WTC11 (cell line): Measurements from ENCODE around the gene SEMA7A. TPM values are rescaled to one million over a fixed set of nuclear protein-coding genes. Genes with fewer than 3 reads are reported as not detected.

Source experiments
- ATAC-seq: fragments of 200-7000 bp; cut with Tn5 transposase; 2 replicates; pipeline ENCODE4 v1.10.0; 2021; ENCODE audit warnings: mild to moderate bottlenecking, moderate library complexity
- CTCF ChIA-PET: fragments of 300-600 bp; sonication (Branson Sonifier 250); formaldehyde crosslinking; loops from one replicate; lab custom pipeline; 2021; ENCODE audit warnings: antibody characterized with exemption; lab: Charles Lee
- POLR2A ChIA-PET: fragments of 350-600 bp; sonication (Branson Sonifier 250); formaldehyde crosslinking; loops from one replicate; lab custom pipeline; 2021; ENCODE audit warnings: antibody characterized with exemption; lab: Charles Lee
- DNase-seq: peaks from one replicate; pipeline ENCODE4 v3.0.0; 2021; ENCODE audit warnings: low spot score
- H3K27ac Mint-ChIP-seq: 2 replicates; pipeline ENCODE4 v1.8.0; 2021; ENCODE audit warnings: mixed read lengths
- H3K27me3 Mint-ChIP-seq: 2 replicates; pipeline ENCODE4 v1.8.0; 2021; ENCODE audit warnings: low read depth, mild to moderate bottlenecking, moderate library complexity, mixed read lengths
- H3K36me3 Mint-ChIP-seq: 2 replicates; pipeline ENCODE4 v1.8.0; 2021; ENCODE audit warnings: mixed read lengths
- H3K4me1 Mint-ChIP-seq: 2 replicates; pipeline ENCODE4 v1.8.0; 2022; ENCODE audit warnings: mixed read lengths
- H3K4me3 Mint-ChIP-seq: 2 replicates; pipeline ENCODE4 v1.8.0; 2021; ENCODE audit warnings: mild to moderate bottlenecking, moderate library complexity, mixed read lengths
- H3K9me3 Mint-ChIP-seq: 2 replicates; pipeline ENCODE4 v1.8.0; 2021; ENCODE audit warnings: mixed read lengths
- ATF3 ChIP-seq: sonication (generic); formaldehyde crosslinking; conservative IDR thresholded peaks from 2 replicates; pipeline ENCODE4 v1.8.1; 2022; ENCODE audit warnings: mild to moderate bottlenecking, missing genetic modification reagents
- CTCF ChIP-seq: fragments of 200-600 bp; IDR thresholded peaks from 2 replicates; pipeline ENCODE4 v1.8.0; 2022; ENCODE audit warnings: antibody characterized with exemption
- E2F1 ChIP-seq: sonication (generic); formaldehyde crosslinking; IDR thresholded peaks from 2 replicates; pipeline ENCODE4 v1.8.0; 2022; ENCODE audit warnings: mild to moderate bottlenecking, missing genetic modification reagents
- ELF4 ChIP-seq: sonication (generic); formaldehyde crosslinking; IDR thresholded peaks from 2 replicates; pipeline ENCODE4 v1.8.1; 2022; ENCODE audit warnings: low read depth, mild to moderate bottlenecking, moderate library complexity, missing genetic modification reagents
- FOXP1 ChIP-seq: sonication (generic); formaldehyde crosslinking; IDR thresholded peaks from 2 replicates; pipeline ENCODE4 v1.8.0; 2022; ENCODE audit warnings: missing genetic modification reagents, mild to moderate bottlenecking, moderate library complexity, borderline replicate concordance
- GABPB1 ChIP-seq: sonication (generic); formaldehyde crosslinking; IDR thresholded peaks from 2 replicates; pipeline ENCODE4 v1.8.1; 2023; ENCODE audit warnings: mild to moderate bottlenecking, missing genetic modification reagents
- JAZF1 ChIP-seq: fragments of 250-450 bp; sonication (Bioruptor Pico); IDR thresholded peaks from 2 replicates; pipeline ENCODE4 v1.9.0; 2021; ENCODE audit warnings: moderate library complexity, mild to moderate bottlenecking, inconsistent platforms
- MXD4 ChIP-seq: fragments of 250-450 bp; sonication (Bioruptor Pico); IDR thresholded peaks from 2 replicates; pipeline ENCODE4 v1.8.0; 2021; ENCODE audit warnings: mild to moderate bottlenecking, moderate library complexity, borderline replicate concordance
- MYBL2 ChIP-seq: sonication (generic); formaldehyde crosslinking; IDR thresholded peaks from 2 replicates; pipeline ENCODE4 v1.8.1; 2023; ENCODE audit warnings: mild to moderate bottlenecking, moderate library complexity, missing genetic modification reagents
- RORB ChIP-seq: fragments of 250-450 bp; sonication (Bioruptor Pico); IDR thresholded peaks from 2 replicates; pipeline ENCODE4 v1.9.0; 2021; ENCODE audit warnings: mild to moderate bottlenecking
- SMAD4 ChIP-seq: sonication (generic); formaldehyde crosslinking; IDR thresholded peaks from 2 replicates; pipeline ENCODE4 v1.8.0; 2022; ENCODE audit warnings: mild to moderate bottlenecking, missing genetic modification reagents
- ZNF219 ChIP-seq: sonication (generic); formaldehyde crosslinking; IDR thresholded peaks from 2 replicates; pipeline ENCODE4 v1.8.0; 2023; ENCODE audit warnings: missing genetic modification reagents, mild to moderate bottlenecking, borderline replicate concordance
- ZNF281 ChIP-seq: sonication (generic); formaldehyde crosslinking; IDR thresholded peaks from 2 replicates; pipeline ENCODE4 v1.8.0; 2023; ENCODE audit warnings: mild to moderate bottlenecking, missing genetic modification reagents
- ZNF416 ChIP-seq: fragments of 250-450 bp; sonication (Bioruptor Pico); IDR thresholded peaks from 2 replicates; pipeline ENCODE4 v1.9.0; 2021; ENCODE audit warnings: mild to moderate bottlenecking, inconsistent platforms
- ZNF423 ChIP-seq: fragments of 250-450 bp; sonication (Bioruptor Pico); IDR thresholded peaks from 2 replicates; pipeline ENCODE4 v2.1.2; 2022; ENCODE audit warnings: mild to moderate bottlenecking, moderate library complexity
- total RNA-seq: library from RNA; stranded (reverse); gene quantifications from 3 replicates; pipeline ENCODE4 v1.2.3, GENCODE V29; 2021
- TF ChIP-seq, protein P1 (sequence below): sonication (generic); formaldehyde crosslinking; IDR thresholded peaks from 2 replicates; pipeline ENCODE4 v1.8.0; 2022; ENCODE audit warnings: missing genetic modification reagents
- TF ChIP-seq, protein P2 (sequence below): fragments of 250-450 bp; sonication (Bioruptor Pico); IDR thresholded peaks from 2 replicates; pipeline ENCODE4 v1.9.0; 2021; ENCODE audit warnings: mild to moderate bottlenecking

SEMA7A gene
- total RNA-seq, 1 experiment from 2014 or later = 17.9 TPM

DNA sequence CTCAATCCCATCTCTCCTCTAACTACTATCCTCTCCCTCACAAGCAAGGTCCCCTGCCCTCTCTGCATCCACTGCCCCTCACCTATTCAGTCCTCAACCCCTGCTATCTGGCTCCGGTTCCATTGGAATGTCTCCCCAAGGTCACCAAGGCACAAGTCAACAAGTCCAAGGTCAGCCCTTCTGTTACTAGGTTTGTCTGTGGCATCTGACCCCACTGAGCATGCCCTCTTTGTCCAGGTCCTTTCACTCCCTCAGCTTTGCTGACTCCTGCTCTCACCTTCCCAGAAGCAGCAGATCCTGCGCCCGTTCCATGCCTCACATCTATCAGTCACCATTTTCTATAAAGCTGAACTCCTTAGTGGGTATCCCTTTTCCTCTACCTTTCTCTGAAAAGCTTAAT is 8.3 kb upstream of the SEMA7A start:
- no peaks in the 10 kb centered on the region for H3K9me3 Mint-ChIP-seq
- TF ChIP-seq ZNF423 (CRISPR knock-in tag) = no peak
- TF ChIP-seq, protein P1, sequence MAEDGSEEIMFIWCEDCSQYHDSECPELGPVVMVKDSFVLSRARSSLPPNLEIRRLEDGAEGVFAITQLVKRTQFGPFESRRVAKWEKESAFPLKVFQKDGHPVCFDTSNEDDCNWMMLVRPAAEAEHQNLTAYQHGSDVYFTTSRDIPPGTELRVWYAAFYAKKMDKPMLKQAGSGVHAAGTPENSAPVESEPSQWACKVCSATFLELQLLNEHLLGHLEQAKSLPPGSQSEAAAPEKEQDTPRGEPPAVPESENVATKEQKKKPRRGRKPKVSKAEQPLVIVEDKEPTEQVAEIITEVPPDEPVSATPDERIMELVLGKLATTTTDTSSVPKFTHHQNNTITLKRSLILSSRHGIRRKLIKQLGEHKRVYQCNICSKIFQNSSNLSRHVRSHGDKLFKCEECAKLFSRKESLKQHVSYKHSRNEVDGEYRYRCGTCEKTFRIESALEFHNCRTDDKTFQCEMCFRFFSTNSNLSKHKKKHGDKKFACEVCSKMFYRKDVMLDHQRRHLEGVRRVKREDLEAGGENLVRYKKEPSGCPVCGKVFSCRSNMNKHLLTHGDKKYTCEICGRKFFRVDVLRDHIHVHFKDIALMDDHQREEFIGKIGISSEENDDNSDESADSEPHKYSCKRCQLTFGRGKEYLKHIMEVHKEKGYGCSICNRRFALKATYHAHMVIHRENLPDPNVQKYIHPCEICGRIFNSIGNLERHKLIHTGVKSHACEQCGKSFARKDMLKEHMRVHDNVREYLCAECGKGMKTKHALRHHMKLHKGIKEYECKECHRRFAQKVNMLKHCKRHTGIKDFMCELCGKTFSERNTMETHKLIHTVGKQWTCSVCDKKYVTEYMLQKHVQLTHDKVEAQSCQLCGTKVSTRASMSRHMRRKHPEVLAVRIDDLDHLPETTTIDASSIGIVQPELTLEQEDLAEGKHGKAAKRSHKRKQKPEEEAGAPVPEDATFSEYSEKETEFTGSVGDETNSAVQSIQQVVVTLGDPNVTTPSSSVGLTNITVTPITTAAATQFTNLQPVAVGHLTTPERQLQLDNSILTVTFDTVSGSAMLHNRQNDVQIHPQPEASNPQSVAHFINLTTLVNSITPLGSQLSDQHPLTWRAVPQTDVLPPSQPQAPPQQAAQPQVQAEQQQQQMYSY (CRISPR knock-in tag) = no peak
- TF ChIP-seq MYBL2 (CRISPR knock-in tag) = no peak
- TF ChIP-seq E2F1 = no peak
- no peak for TF ChIP-seq ZNF281 (CRISPR knock-in tag)
- peak; percentile 8; the same call in 1 of the 2 replicates for TF ChIP-seq GABPB1 (CRISPR knock-in tag)
- no peak for TF ChIP-seq SMAD4
- no peak for ATAC-seq
- H3K27me3 Mint-ChIP-seq = no peaks in the 10 kb centered on the region
- ChIA-PET CTCF (interaction anchor here (0.8 to 11.8 kb wide), 10 partner anchors 19 to 469 kb away, joined by 3 to 136 read pairs (median 6); partner anchors contain the start of gene UBL7), POLR2A (interaction anchor here (1.1 kb wide), 1 partner anchor 19 kb away, joined by 4 read pairs; the partner anchor contains the start of gene UBL7)
- no peak for DNase-seq
- H3K36me3 Mint-ChIP-seq = peaks cover 3% of the 10 kb centered on the region; the same call in 1 of the 2 replicates
- no peak overlapping the region for H3K4me3 Mint-ChIP-seq
- peak overlapping the region; percentile 22; the same call in 1 of the 2 replicates for H3K27ac Mint-ChIP-seq
- peaks cover 19% of the 10 kb centered on the region for H3K4me1 Mint-ChIP-seq

DNA sequence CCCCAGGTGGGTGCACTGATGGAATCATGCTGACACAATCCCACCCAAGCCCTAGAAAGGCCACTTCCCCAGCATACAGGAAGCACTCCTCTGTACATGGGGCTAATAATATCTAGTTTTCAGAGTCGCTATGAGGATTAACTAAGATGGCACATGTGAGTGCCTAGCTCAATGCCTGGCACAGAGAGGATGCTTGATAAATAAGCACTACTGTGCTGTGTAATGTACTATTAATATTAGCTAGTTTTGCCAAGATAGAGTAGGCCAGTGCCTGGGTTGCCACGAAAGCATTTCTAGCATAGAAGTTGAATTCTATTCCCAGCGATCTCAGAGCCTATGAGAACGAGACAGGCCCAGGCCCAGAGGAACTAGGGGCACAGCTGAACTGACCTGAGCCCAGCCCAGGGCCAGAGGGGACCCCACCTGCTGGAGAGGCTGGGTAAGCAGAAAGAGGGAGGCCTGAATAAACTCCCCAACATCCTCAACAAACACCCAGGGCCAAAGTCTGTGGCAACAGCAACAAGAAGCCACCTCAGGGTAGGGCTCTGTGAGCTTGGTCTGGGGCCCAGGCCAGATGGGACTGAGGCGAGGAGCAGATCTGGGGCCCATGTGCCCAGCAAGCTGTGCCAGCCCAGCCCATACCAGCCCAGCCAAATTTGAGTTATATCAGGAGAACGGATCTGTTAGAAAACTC is 7.6 kb upstream of the SEMA7A start:
- no peak overlapping the region for H3K4me3 Mint-ChIP-seq
- H3K27me3 Mint-ChIP-seq = no peaks in the 10 kb centered on the region
- peak; percentile 9; the same call in 1 of the 2 replicates for TF ChIP-seq GABPB1 (CRISPR knock-in tag)
- no peak for TF ChIP-seq ATF3
- no peak for TF ChIP-seq JAZF1 (CRISPR knock-in tag)
- TF ChIP-seq FOXP1 (CRISPR knock-in tag) = no peak
- no peak for TF ChIP-seq ZNF416 (CRISPR knock-in tag)
- TF ChIP-seq, all 79 proteins: peak for 1
- Mint-ChIP-seq H3K27ac (no peak overlapping the region), H3K9me3 (no peaks in the 10 kb centered on the region), H3K4me1 (peaks cover 19% of the 10 kb centered on the region), H3K36me3 (peaks cover 3% of the 10 kb centered on the region; the same call in 1 of the 2 replicates)
- DNase-seq = no peak
- ATAC-seq = peak; percentile 35
- CTCF ChIA-PET = interaction anchor here (0.6 to 11.8 kb wide), 10 partner anchors 13 to 291 kb away, joined by 3 to 136 read pairs (median 6); partner anchors contain the start of gene UBL7
- POLR2A ChIA-PET = no interaction called here

DNA sequence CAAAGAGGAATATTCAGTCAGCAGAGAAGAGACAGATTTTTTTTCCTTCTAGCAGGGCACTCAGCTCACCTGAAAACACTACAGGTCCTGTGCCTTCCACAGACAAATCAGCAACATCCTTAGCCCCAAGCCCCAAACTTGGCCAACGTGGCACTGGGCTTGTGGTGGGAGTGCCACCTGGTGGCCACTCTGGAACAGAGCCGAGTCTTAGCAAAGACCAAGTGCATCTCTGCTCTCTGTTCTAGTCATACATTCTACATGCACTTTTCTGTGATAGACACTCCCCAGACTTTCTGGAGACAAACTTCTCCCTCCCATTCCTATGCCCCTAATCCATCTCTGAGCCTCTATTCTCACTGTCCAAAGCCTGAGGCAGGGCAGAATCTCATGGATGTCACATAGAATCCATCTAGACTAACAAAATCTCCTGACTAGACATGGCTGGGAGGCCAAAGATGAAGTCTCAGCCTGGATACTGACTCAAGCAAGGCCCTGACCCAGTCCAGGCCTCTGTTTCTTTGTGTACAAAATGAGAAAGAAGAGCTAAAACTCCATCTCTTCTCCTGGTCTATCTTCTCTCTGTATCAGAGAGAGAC is 5.1 kb upstream of the SEMA7A start:
- Mint-ChIP-seq H3K4me3 (no peak overlapping the region), H3K9me3 (no peaks in the 10 kb centered on the region), H3K27me3 (peaks cover 20% of the 10 kb centered on the region), H3K36me3 (no peaks in the 10 kb centered on the region), H3K27ac (no peak overlapping the region), H3K4me1 (peaks cover 31% of the 10 kb centered on the region)
- ChIA-PET CTCF (interaction anchor here (0.5 to 11.8 kb wide), 25 partner anchors 9 to 390 kb away, joined by 3 to 136 read pairs (median 4); partner anchors contain the start of genes CYP11A1 and UBL7), POLR2A (no interaction called here)
- peak; percentile 78 for DNase-seq
- ATAC-seq = peak; percentile 70
- no peak for TF ChIP-seq MXD4
- TF ChIP-seq ZNF219 (CRISPR knock-in tag) = no peak
- TF ChIP-seq, protein P2, sequence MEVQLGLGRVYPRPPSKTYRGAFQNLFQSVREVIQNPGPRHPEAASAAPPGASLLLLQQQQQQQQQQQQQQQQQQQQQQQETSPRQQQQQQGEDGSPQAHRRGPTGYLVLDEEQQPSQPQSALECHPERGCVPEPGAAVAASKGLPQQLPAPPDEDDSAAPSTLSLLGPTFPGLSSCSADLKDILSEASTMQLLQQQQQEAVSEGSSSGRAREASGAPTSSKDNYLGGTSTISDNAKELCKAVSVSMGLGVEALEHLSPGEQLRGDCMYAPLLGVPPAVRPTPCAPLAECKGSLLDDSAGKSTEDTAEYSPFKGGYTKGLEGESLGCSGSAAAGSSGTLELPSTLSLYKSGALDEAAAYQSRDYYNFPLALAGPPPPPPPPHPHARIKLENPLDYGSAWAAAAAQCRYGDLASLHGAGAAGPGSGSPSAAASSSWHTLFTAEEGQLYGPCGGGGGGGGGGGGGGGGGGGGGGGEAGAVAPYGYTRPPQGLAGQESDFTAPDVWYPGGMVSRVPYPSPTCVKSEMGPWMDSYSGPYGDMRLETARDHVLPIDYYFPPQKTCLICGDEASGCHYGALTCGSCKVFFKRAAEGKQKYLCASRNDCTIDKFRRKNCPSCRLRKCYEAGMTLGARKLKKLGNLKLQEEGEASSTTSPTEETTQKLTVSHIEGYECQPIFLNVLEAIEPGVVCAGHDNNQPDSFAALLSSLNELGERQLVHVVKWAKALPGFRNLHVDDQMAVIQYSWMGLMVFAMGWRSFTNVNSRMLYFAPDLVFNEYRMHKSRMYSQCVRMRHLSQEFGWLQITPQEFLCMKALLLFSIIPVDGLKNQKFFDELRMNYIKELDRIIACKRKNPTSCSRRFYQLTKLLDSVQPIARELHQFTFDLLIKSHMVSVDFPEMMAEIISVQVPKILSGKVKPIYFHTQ (CRISPR knock-in tag) = no peak
- peak; percentile 72 for TF ChIP-seq CTCF
- TF ChIP-seq ELF4 (CRISPR knock-in tag) = no peak
- TF ChIP-seq RORB = no peak
